Spleen (tissue), 11 donors: ENCODE measurements around the gene ENDOV. TPM values are rescaled to one million over a fixed set of nuclear protein-coding genes. Genes with fewer than 3 reads are reported as not detected.

Experiments
- DNase-seq: peaks from one replicate; pipeline ENCODE4 v3.0.0-alpha.2; 2020
- H3K27ac ChIP-seq, 8 donors: fragments of 200-600 bp; sonication (generic) in 7 of 8; 1 replicate in 4 of 8; 2 replicates in 4 of 8; pipeline versions ENCODE4 v1.5.0 to v1.8.0; 2016 to 2021; ENCODE audit warnings: inconsistent platforms in 4 of 8, mild to moderate bottlenecking in 4 of 8, moderate library complexity in 1 of 8
- H3K27me3 ChIP-seq, 7 donors: fragments of 200-600 bp; sonication (generic) in 6 of 7; replicated peaks in 1 of 7; 1 replicate in 4 of 7; 2 replicates in 3 of 7; pipeline versions ENCODE4 v1.5.0 to v1.8.0; 2016 to 2021; ENCODE audit warnings: inconsistent platforms in 3 of 7, mild to moderate bottlenecking in 1 of 7
- H3K36me3 ChIP-seq, 6 donors: fragments of 200-600 bp; sonication (generic) in 5 of 6; 1 replicate in 4 of 6; 2 replicates in 2 of 6; pipeline versions ENCODE4 v1.5.0 to v1.8.0; 2016 to 2021; ENCODE audit warnings: inconsistent platforms in 2 of 6
- H3K4me1 ChIP-seq, 6 donors: fragments of 200-600 bp; sonication (generic) in 5 of 6; 1 replicate in 3 of 6; 2 replicates in 3 of 6; pipeline versions ENCODE4 v1.5.0 to v1.8.0; 2016 to 2021; ENCODE audit warnings: inconsistent platforms in 3 of 6
- H3K4me3 ChIP-seq, 8 donors: fragments of 200-600 bp; sonication (generic) in 7 of 8; 1 replicate in 4 of 8; 2 replicates in 4 of 8; pipeline versions ENCODE4 v1.5.0 to v1.8.0; 2016 to 2021; ENCODE audit warnings: inconsistent platforms in 4 of 8, mild to moderate bottlenecking in 4 of 8, moderate library complexity in 2 of 8
- H3K9me3 ChIP-seq, 8 donors: fragments of 200-600 bp; sonication (generic) in 7 of 8; 1 replicate in 4 of 8; 2 replicates in 4 of 8; pipeline versions ENCODE4 v1.5.0 to v1.8.0; 2016 to 2021; ENCODE audit warnings: inconsistent platforms in 4 of 8
- POLR2A ChIP-seq, 3 donors: fragments of 450-650 bp; IDR thresholded peaks; one replicate each; pipeline ENCODE4 v1.5.1; 2017; ENCODE audit warnings: antibody characterized with exemption in 3 of 3, mild to moderate bottlenecking in 1 of 3
- POLR2AphosphoS5 ChIP-seq, 3 donors: sonication (generic); formaldehyde crosslinking; IDR thresholded peaks; one replicate each; pipeline ENCODE4 v1.5.1; 2017; ENCODE audit warnings: antibody characterized with exemption in 3 of 3
- WGBS, 5 donors: extraction: QIAGEN DNeasy Blood & Tissue Kit in 3 of 5; methylation state at CpG; one replicate each; pipeline versions ENCODE4 v1.1.5 to v1.1.7; 2013 to 2018; 5-methylcytosine and 5-hydroxymethylcytosine counted together
- intact Hi-C: fragments of 100-400 bp; cut with DNase I; formaldehyde crosslinking; loops from one replicate; pipeline ENCODE4 v1.15.0; 2023; ENCODE audit warnings: low total_unique reads
- polyA plus RNA-seq, 3 donors: library from polyadenylated mRNA; stranded (reverse); fragments of 200-250 nt; gene quantifications; one replicate each; pipeline ENCODE4 v1.2.1, GENCODE V29; 2013
- total RNA-seq, 7 donors: library from RNA; depleted of rRNA in 3 of 7; stranded (reverse); fragments of >200 nt in 3 of 7; fragmentation: NEBNext Ultra II Directional in 4 of 7; extraction: Animal tissue kit (Norgen Biotek cat#: 25700) in 4 of 7; gene quantifications; one replicate each; pipeline versions ENCODE4 v1.1.0 to v1.2.1, GENCODE V29; 2016 to 2021
- TF ChIP-seq, protein P1 (sequence below), 11 experiments: fragments of 200-600 bp in 7 of 11; fragments of 450-650 bp in 4 of 11; sonication (generic) in 4 of 11; IDR thresholded peaks in 8 of 11; conservative IDR thresholded peaks in 3 of 11; 1 replicate in 7 of 11; 2 replicates in 4 of 11; pipeline versions ENCODE4 v1.4.0 to v1.8.0; 2016 to 2021; ENCODE audit warnings: antibody characterized with exemption in 11 of 11, inconsistent platforms in 4 of 11, mild to moderate bottlenecking in 1 of 11
- donor health status: healthy with polysubstance abuse.
- donor health status: DM: no; HTN: no; CAD: no; lungs with moderate emphysema.
- donor health status: DM: no; HTN: no; CAD: no.
- donor health status: Bipolar disorder and iron deficiency.
- donor health status: healthy.
- donor health status: DM: no; HTN: no; CAD: no.
- donor health status: DM: yes; HTN: yes; CAD: no.

ENDOV gene
- total and polyA plus RNA-seq, 10 donors, result 9.7 to 47.4 (median 23.2) TPM

DNA sequence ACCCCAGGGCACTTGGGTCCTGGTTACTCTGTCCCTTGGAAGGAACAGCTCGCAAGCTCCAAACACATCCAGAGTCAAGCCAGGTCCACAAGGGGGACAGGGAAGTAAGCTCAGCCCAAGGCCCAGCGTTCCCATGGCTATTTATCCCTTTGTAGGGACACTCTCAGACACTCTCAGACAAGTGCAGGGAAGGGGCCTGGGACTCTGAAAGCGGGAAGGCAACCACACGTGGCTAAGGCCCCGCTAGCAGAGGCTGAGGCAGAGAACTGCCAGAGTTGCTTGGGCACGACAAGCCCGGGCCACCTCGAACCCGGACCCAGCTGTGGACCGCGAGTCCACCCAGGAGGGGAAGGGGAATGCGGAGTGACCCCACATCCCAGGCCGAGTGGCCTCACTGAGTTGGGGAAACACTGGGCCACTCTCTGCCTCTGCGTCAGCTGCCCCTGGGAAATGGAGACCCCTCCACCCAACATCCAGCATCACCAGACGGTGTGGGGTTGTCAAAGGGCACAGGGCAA is 51.3 kb downstream of the ENDOV start:
- intact Hi-C loops, result no loop called here
- H3K9me3 ChIP-seq, result no peaks in the 10 kb centered on the region
- DNase-seq, result no peak
- peaks cover 0 to 37% (median 17%) of the 10 kb centered on the region in 6 donors for H3K4me1 ChIP-seq
- no peak overlapping the region for H3K27ac ChIP-seq
- TF ChIP-seq POLR2A (IDR thresholded peaks at IDR 0.05), result no peak
- TF ChIP-seq POLR2AphosphoS5 (IDR thresholded peaks at IDR 0.05), result no peak
- TF ChIP-seq, protein P1, sequence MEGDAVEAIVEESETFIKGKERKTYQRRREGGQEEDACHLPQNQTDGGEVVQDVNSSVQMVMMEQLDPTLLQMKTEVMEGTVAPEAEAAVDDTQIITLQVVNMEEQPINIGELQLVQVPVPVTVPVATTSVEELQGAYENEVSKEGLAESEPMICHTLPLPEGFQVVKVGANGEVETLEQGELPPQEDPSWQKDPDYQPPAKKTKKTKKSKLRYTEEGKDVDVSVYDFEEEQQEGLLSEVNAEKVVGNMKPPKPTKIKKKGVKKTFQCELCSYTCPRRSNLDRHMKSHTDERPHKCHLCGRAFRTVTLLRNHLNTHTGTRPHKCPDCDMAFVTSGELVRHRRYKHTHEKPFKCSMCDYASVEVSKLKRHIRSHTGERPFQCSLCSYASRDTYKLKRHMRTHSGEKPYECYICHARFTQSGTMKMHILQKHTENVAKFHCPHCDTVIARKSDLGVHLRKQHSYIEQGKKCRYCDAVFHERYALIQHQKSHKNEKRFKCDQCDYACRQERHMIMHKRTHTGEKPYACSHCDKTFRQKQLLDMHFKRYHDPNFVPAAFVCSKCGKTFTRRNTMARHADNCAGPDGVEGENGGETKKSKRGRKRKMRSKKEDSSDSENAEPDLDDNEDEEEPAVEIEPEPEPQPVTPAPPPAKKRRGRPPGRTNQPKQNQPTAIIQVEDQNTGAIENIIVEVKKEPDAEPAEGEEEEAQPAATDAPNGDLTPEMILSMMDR (IDR thresholded peaks at IDR 0.05 in 8 of 11, conservative IDR thresholded peaks at IDR 0.05 in 3 of 11), result no peak
- H3K27me3 ChIP-seq, result peaks cover 0 to 94% (median 11%) of the 10 kb centered on the region in 7 donors
- 50 to 84% (median 78%) methylated on average over 2 to 15 of the region's 15 CpGs for WGBS, 5 donors
- H3K36me3 ChIP-seq, result no peaks in the 10 kb centered on the region
- H3K4me3 ChIP-seq, result no peak overlapping the region

DNA sequence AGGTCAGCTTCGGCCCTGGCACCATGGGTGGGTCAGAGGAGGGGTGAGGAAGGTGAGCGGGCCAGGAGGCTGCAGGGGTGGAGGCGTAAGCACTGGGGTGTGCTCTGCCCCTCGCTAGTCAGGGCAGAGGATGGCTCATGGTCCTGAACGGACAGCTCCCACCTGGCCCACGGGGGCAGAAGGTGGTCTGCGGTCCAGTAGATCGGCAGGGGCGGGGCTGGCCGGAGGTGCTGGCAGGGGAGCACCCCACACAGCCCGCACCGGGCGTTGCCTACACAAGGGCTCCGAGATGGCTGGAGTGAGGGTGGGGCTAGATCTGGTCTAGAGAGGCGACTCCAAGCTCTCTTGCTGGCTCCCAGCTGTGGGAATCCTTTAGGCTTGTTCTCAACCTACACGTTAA is 53.3 kb downstream of the ENDOV start:
- no peak for TF ChIP-seq POLR2A (IDR thresholded peaks at IDR 0.05)
- Histone ChIP-seq H3K4me3 (no peak overlapping the region), H3K9me3 (no peaks in the 10 kb centered on the region), H3K4me1 (peaks cover 0 to 31% (median 16%) of the 10 kb centered on the region in 6 donors), H3K27ac (no peak overlapping the region), H3K27me3 (peaks cover 0 to 98% (median 19%) of the 10 kb centered on the region in 7 donors), H3K36me3 (no peaks in the 10 kb centered on the region)
- no peak for DNase-seq
- WGBS, 5 donors, result 20 to 36% (median 23%) methylated on average over 15 to 16 of the region's 16 CpGs
- intact Hi-C loops, result no loop called here

DNA sequence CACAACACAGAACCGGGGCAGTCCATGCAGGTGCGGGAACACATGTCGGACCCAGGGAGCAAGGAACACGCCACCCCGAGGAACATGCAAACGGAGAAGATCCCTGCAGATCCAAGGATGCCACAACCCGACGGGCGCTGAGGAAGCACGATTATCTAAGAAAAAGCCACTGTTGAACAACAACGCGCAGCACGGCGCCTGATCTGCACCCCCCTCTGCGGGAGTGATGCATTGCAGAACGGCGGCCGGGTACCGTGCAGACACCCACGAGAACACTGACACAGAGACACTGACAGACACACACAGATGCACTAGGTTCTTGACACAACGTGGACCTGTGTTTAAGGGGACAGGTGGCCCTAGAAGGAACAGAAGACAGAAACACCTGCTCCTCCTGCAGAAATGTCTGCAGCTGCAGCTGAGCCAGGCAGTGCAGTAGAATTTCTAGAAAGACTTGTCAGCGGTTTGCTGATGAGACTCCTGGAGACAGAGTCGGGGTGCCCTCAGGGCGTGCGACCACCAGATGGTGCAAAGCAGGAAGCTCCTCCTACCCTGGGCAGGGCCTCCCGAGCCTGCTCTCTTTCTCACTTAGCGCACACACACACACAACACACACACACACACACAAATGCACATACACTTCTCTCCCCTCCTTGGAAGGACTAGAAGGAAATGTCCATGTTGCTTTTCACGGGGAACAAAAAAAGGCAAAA is 54.0 kb downstream of the ENDOV start:
- intact Hi-C loops, result no loop called here
- H3K27me3 ChIP-seq, result peaks cover 0 to 100% (median 26%) of the 10 kb centered on the region in 7 donors

DNA sequence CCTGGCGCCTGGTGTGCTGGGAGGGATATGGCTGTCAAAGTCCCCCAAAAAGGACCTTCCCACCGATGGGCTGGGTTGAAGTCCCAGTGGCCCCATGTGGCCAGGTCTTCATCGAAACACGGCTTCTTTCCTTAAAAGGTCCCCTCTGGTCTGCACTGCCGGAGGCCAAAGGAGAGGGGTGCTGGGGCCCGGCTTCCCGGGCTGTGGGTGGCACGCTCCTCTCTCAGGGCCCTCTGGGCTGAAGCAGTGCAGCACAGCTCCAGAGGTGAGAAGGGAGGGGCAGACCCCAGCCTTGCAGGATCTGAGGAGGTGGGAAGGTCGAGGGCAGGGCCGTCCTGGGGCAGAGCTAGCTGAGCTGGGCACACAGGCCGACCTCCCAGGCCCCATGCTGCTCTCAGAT is 54.7 kb downstream of the ENDOV start:
- intact Hi-C loops, result no loop called here
- no peaks in the 10 kb centered on the region for H3K36me3 ChIP-seq
- H3K27ac ChIP-seq, result no peak overlapping the region
- DNase-seq, result no peak
- WGBS, 5 donors, result 68 to 84% (median 82%) methylated on average over 7 to 11 of the region's 11 CpGs
- H3K4me3 ChIP-seq, result no peak overlapping the region
- H3K4me1 ChIP-seq, result peaks cover 0 to 22% (median 16%) of the 10 kb centered on the region in 6 donors
- no peaks in the 10 kb centered on the region for H3K9me3 ChIP-seq
- TF ChIP-seq POLR2AphosphoS5 (IDR thresholded peaks at IDR 0.05) (no peak), POLR2A (IDR thresholded peaks at IDR 0.05) (no peak)
- TF ChIP-seq, protein P1 (IDR thresholded peaks at IDR 0.05 in 8 of 11, conservative IDR thresholded peaks at IDR 0.05 in 3 of 11), result no peak
- peaks cover 0 to 100% (median 31%) of the 10 kb centered on the region in 7 donors for H3K27me3 ChIP-seq

More for the DNA sequence above, 54.0 kb downstream of the ENDOV start:
- TF ChIP-seq POLR2A (IDR thresholded peaks at IDR 0.05), result no peak
- no peak for TF ChIP-seq POLR2AphosphoS5 (IDR thresholded peaks at IDR 0.05)
- TF ChIP-seq, protein P1 (IDR thresholded peaks at IDR 0.05 in 8 of 11, conservative IDR thresholded peaks at IDR 0.05 in 3 of 11), result no peak
- no peak for DNase-seq
- Histone ChIP-seq H3K4me3 (no peak overlapping the region), H3K27ac (no peak overlapping the region), H3K9me3 (no peaks in the 10 kb centered on the region), H3K36me3 (no peaks in the 10 kb centered on the region), H3K4me1 (peaks cover 0 to 24% (median 14%) of the 10 kb centered on the region in 6 donors)
- WGBS, 5 donors, result 68 to 71% (median 71%) methylated on average over 28 of the region's 28 CpGs
